HepG2 (cell line): ENCODE results near the gene SERPINF2. TPM values are rescaled to one million over a fixed set of nuclear protein-coding genes. Genes with fewer than 3 reads are reported as not detected.

Experiments
- CHD2 ChIP-seq: IDR thresholded peaks from 2 replicates; pipeline ENCODE4 v1.6.1; 2011; ENCODE audit warnings: low read depth, low read length, improper control_type of control experiment
- CHD4 ChIP-seq: fragments of 200-600 bp; sonication (generic); IDR thresholded peaks from 2 replicates; pipeline ENCODE4 v1.7.0; 2017; ENCODE audit warnings: mild to moderate bottlenecking, low read length, borderline replicate concordance
- FOXJ3 ChIP-seq: sonication (generic); formaldehyde crosslinking; IDR thresholded peaks from 2 replicates; pipeline ENCODE4 v1.4.0; 2020; ENCODE audit warnings: missing genetic modification reagents, mild to moderate bottlenecking, borderline replicate concordance
- HINFP ChIP-seq: sonication (generic); formaldehyde crosslinking; IDR thresholded peaks from 2 replicates; pipeline ENCODE4 v1.4.0; 2020; ENCODE audit warnings: low read depth, mild to moderate bottlenecking, missing genetic modification reagents
- HOXA9 ChIP-seq: sonication (generic); formaldehyde crosslinking; IDR thresholded peaks from 2 replicates; pipeline ENCODE4 v1.8.1; 2022; ENCODE audit warnings: missing genetic modification reagents, mild to moderate bottlenecking, moderate library complexity, borderline replicate concordance
- KDM3A ChIP-seq: IDR thresholded peaks from 2 replicates; pipeline ENCODE4 v1.6.1; 2018; ENCODE audit warnings: low read depth, missing compliant biosample characterization
- KLF13 ChIP-seq: sonication (generic); formaldehyde crosslinking; IDR thresholded peaks from 2 replicates; pipeline ENCODE4 v1.4.0; 2020; ENCODE audit warnings: mild to moderate bottlenecking, missing genetic modification reagents
- MED13 ChIP-seq: sonication (generic); formaldehyde crosslinking; IDR thresholded peaks from 2 replicates; pipeline ENCODE4 v1.5.0; 2020; ENCODE audit warnings: missing genetic modification reagents
- MIXL1 ChIP-seq: IDR thresholded peaks from 2 replicates; pipeline ENCODE4 v1.6.1; 2016
- SMARCC2 ChIP-seq: fragments of 450-650 bp; IDR thresholded peaks from 2 replicates; pipeline ENCODE4 v1.6.1; 2017; ENCODE audit warnings: antibody characterized with exemption, mild to moderate bottlenecking
- SMC3 ChIP-seq: IDR thresholded peaks from 2 replicates; pipeline ENCODE4 v1.6.1; 2011; ENCODE audit warnings: low read length, improper control_type of control experiment
- TAF15 ChIP-seq: fragments of 200-400 bp; formaldehyde crosslinking; IDR thresholded peaks from one replicate; pipeline ENCODE4 v1.6.1; 2018; ENCODE audit warnings: mild to moderate bottlenecking, low read depth, low read length; ENCODE audit not compliant: poor library complexity, severe bottlenecking
- THRA ChIP-seq: sonication (generic); formaldehyde crosslinking; IDR thresholded peaks from 2 replicates; pipeline ENCODE4 v1.4.0; 2020; ENCODE audit warnings: missing genetic modification reagents, borderline replicate concordance
- ZNF17 ChIP-seq: sonication (generic); formaldehyde crosslinking; IDR thresholded peaks from 2 replicates; pipeline ENCODE4 v1.5.0; 2020; ENCODE audit warnings: mild to moderate bottlenecking, missing genetic modification reagents
- ZNF20 ChIP-seq: sonication (generic); formaldehyde crosslinking; IDR thresholded peaks from 2 replicates; pipeline ENCODE4 v1.4.0; 2020; ENCODE audit warnings: mild to moderate bottlenecking, moderate library complexity, missing genetic modification reagents
- ZNF382 ChIP-seq: sonication (generic); formaldehyde crosslinking; IDR thresholded peaks from 2 replicates; pipeline ENCODE4 v1.5.0; 2020; ENCODE audit warnings: missing genetic modification reagents, mild to moderate bottlenecking, borderline replicate concordance
- ZNF567 ChIP-seq: sonication (generic); formaldehyde crosslinking; IDR thresholded peaks from 2 replicates; pipeline ENCODE4 v1.8.1; 2023; ENCODE audit warnings: mild to moderate bottlenecking, missing genetic modification reagents, borderline replicate concordance
- ZNF569 ChIP-seq: sonication (generic); formaldehyde crosslinking; IDR thresholded peaks from 2 replicates; pipeline ENCODE4 v1.5.0; 2020; ENCODE audit warnings: mild to moderate bottlenecking, missing genetic modification reagents, moderate library complexity, borderline replicate concordance
- ZNF781 ChIP-seq: sonication (generic); formaldehyde crosslinking; IDR thresholded peaks from 2 replicates; pipeline ENCODE4 v1.5.1; 2020; ENCODE audit warnings: borderline replicate concordance, mild to moderate bottlenecking, missing genetic modification reagents; ENCODE audit errors: not compliant biosample characterization
- ZNF790 ChIP-seq: sonication (generic); formaldehyde crosslinking; IDR thresholded peaks from 2 replicates; pipeline ENCODE4 v1.8.0; 2022; ENCODE audit warnings: missing genetic modification reagents, mild to moderate bottlenecking, borderline replicate concordance
- ZNF850 ChIP-seq: sonication (generic); formaldehyde crosslinking; conservative IDR thresholded peaks from 2 replicates; pipeline ENCODE4 v1.9.0; 2021; ENCODE audit warnings: mild to moderate bottlenecking, missing genetic modification reagents
- polyA plus RNA-seq, 8 experiments: library from polyadenylated mRNA; depleted of rRNA in 3 of 8; stranded (reverse) in 7 of 8; unstranded in 1 of 8; fragments of >200 nt; fragmentation: Illumina TruSeq in 4 of 8; extraction: Trizol in 4 of 8; gene quantifications; 2 replicates each; pipeline versions ENCODE4 v1.2.1 to v1.2.3, GENCODE V29; 2011 to 2016; ENCODE audit warnings: low read depth in 4 of 8, missing spikeins in 1 of 8, mixed read lengths in 1 of 8; ENCODE audit not compliant: insufficient read depth in 1 of 8
- total RNA-seq, 5 experiments: library from RNA; depleted of rRNA; stranded (reverse); fragments of >200 nt; fragmentation: Illumina TruSeq; extraction: Trizol; gene quantifications; 2 replicates each; pipeline ENCODE4 v1.2.3, GENCODE V29; 2016; ENCODE audit warnings: low read depth in 1 of 5
- TF ChIP-seq, protein P1 (sequence below): sonication (generic); formaldehyde crosslinking; IDR thresholded peaks from 2 replicates; pipeline ENCODE4 v1.4.0; 2020; ENCODE audit warnings: missing genetic modification reagents, mild to moderate bottlenecking, borderline replicate concordance

SERPINF2 gene
- total and polyA plus RNA-seq, 2 of the 13 experiments (the other 11 are each of a cell fraction or from before 2014, with no cell fraction given), result 309 to 548 TPM

GRCh38 chr17:1742371-1743087, at the start of gene SERPINF2 (continued):
- 0 out of 2 replicates have a peak, but pooled peaks have one; percentile 58 for TF ChIP-seq MED13 (CRISPR knock-in tag)
- no peak for TF ChIP-seq KLF13
- TF ChIP-seq ZNF569 (CRISPR knock-in tag), result no peak
- TF ChIP-seq THRA, result peak; percentile 61; the same call in 1 of the 2 replicates
- no peak for TF ChIP-seq CHD2
- no peak for TF ChIP-seq MIXL1 (CRISPR knock-in tag)
- TF ChIP-seq ZNF382 (CRISPR knock-in tag), result no peak
- TF ChIP-seq CHD4, result no peak
- TF ChIP-seq FOXJ3 (CRISPR knock-in tag), result 0 out of 2 replicates have a peak, but pooled peaks have one; percentile 55
- no peak for TF ChIP-seq ZNF20
- no peak for TF ChIP-seq SMARCC2
- TF ChIP-seq HINFP (CRISPR knock-in tag), result no peak
- no peak for TF ChIP-seq ZNF850 (CRISPR knock-in tag)
- TF ChIP-seq ZNF17 (CRISPR knock-in tag), result no peak
- TF ChIP-seq KDM3A (CRISPR knock-in tag), result no peak
- TF ChIP-seq, protein P1, sequence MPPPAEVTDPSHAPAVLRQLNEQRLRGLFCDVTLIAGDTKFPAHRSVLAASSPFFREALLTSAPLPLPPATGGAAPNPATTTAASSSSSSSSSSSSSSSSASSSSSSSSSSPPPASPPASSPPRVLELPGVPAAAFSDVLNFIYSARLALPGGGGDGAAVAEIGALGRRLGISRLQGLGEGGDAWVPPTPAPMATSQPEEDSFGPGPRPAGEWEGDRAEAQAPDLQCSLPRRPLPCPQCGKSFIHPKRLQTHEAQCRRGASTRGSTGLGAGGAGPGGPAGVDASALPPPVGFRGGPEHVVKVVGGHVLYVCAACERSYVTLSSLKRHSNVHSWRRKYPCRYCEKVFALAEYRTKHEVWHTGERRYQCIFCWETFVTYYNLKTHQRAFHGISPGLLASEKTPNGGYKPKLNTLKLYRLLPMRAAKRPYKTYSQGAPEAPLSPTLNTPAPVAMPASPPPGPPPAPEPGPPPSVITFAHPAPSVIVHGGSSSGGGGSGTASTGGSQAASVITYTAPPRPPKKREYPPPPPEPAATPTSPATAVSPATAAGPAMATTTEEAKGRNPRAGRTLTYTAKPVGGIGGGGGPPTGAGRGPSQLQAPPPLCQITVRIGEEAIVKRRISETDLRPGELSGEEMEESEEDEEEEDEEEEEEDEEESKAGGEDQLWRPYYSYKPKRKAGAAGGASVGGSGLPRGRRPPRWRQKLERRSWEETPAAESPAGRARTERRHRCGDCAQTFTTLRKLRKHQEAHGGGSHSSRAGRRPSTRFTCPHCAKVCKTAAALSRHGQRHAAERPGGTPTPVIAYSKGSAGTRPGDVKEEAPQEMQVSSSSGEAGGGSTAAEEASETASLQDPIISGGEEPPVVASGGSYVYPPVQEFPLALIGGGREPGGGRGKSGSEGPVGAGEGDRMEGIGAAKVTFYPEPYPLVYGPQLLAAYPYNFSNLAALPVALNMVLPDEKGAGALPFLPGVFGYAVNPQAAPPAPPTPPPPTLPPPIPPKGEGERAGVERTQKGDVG (CRISPR knock-in tag), result no peak
- peak; percentile 21; the same call in 1 of the 2 replicates for TF ChIP-seq SMC3
- no peak for TF ChIP-seq ZNF567 (CRISPR knock-in tag)
- no peak for TF ChIP-seq HOXA9 (CRISPR knock-in tag)
- no peak for TF ChIP-seq TAF15
- no peak for TF ChIP-seq ZNF781 (CRISPR knock-in tag)
- no peak for TF ChIP-seq ZNF790
